GM19468 (cell line): ENCODE measurements around the gene KLHL22.

Source experiments
- ATAC-seq: cut with Tn5 transposase; IDR thresholded peaks from one replicate; pipeline ENCODE4 v1.9.1; 2021; ENCODE audit warnings: mild to moderate bottlenecking, moderate library complexity, moderate number of reproducible peaks; ENCODE audit not compliant: unreplicated experiment; ENCODE audit errors: extremely low read depth

KLHL22 gene

GRCh38 chr22:20406686-20407408 lies 88.7 kb downstream of the KLHL22 start:
- ATAC-seq, result no peak

- ATAC-seq, result no peak
These were observed 89.5 kb downstream of the KLHL22 start for GRCh38 chr22:20405931-20406685.

GRCh38 chr22:20405291-20405930 lies 90.2 kb downstream of the KLHL22 start:
- ATAC-seq, result no peak

GRCh38 chr22:20404881-20405280 lies 90.7 kb downstream of the KLHL22 start:
- no peak for ATAC-seq

- ATAC-seq, result no peak
These were observed 91.8 kb downstream of the KLHL22 start for GRCh38 chr22:20403779-20404140.

GRCh38 chr22:20402960-20403778 lies 92.4 kb downstream of the KLHL22 start:
- ATAC-seq, result no peak

- ATAC-seq, result no peak
These were observed 94.1 kb downstream of the KLHL22 start for GRCh38 chr22:20401376-20402014.

GRCh38 chr22:20400606-20401375 lies 94.8 kb downstream of the KLHL22 start:
- no peak for ATAC-seq

- no peak for ATAC-seq
These were observed 95.6 kb downstream of the KLHL22 start for GRCh38 chr22:20399866-20400605.

- ATAC-seq, result no peak
These were observed 97.2 kb downstream of the KLHL22 start for GRCh38 chr22:20398420-20398819.

GRCh38 chr22:20397498-20397897 lies 98.1 kb downstream of the KLHL22 start:
- no peak for ATAC-seq

GRCh38 chr22:20396639-20397038 lies 99.0 kb downstream of the KLHL22 start:
- ATAC-seq, result no peak

GRCh38 chr22:20395907-20396287 lies 99.7 kb downstream of the KLHL22 start:
- ATAC-seq, result no peak

GRCh38 chr22:20395181-20395906 lies 100.3 kb downstream of the KLHL22 start:
- ATAC-seq, result no peak

- peak; percentile 71 for ATAC-seq
These were observed 101.7 kb downstream of the KLHL22 start, which contains the start of gene ZNF74 for GRCh38 chr22:20393705-20394476. ZNF74 (plus strand) TSS chr22:20394151; CDS start chr22:20394629, 478 bp downstream.

- ATAC-seq, result no peak
These were observed 102.5 kb downstream of the KLHL22 start for GRCh38 chr22:20392983-20393704.
